Colonic mucosa (tissue), 4 donors: ENCODE data around the gene LIFR. TPM values are rescaled to one million over a fixed set of nuclear protein-coding genes. Genes with fewer than 3 reads are reported as not detected.

Experiments used
- DNase-seq: peaks from one replicate; pipeline ENCODE4 v3.0.0-alpha.2; 2020
- H3K27ac ChIP-seq: fragments of 200-600 bp; one replicate; pipeline ENCODE4 v1.8.0; 2021
- H3K27me3 ChIP-seq: fragments of 200-600 bp; one replicate; pipeline ENCODE4 v1.8.0; 2021
- H3K36me3 ChIP-seq: fragments of 200-600 bp; one replicate; pipeline ENCODE4 v1.8.0; 2021
- H3K4me1 ChIP-seq: fragments of 200-600 bp; one replicate; pipeline ENCODE4 v1.8.0; 2021; ENCODE audit warnings: mild to moderate bottlenecking
- H3K4me3 ChIP-seq: fragments of 200-600 bp; one replicate; pipeline ENCODE4 v1.8.0; 2021
- H3K9ac ChIP-seq, 2 donors: one replicate each; pipeline ENCODE4 v1.7.0; 2013; ENCODE audit warnings: control low read depth in 2 of 2, low read depth in 2 of 2, low read length in 2 of 2
- H3K9me3 ChIP-seq: fragments of 200-600 bp; one replicate; pipeline ENCODE4 v1.8.0; 2021
- CTCF ChIP-seq: fragments of 200-600 bp; IDR thresholded peaks from one replicate; pipeline ENCODE4 v1.8.0; 2022; ENCODE audit warnings: antibody characterized with exemption, mild to moderate bottlenecking
- intact Hi-C: fragments of 100-400 bp; cut with DNase I; formaldehyde crosslinking; loops from one replicate; pipeline ENCODE4 v1.14.1; 2022
- microRNA-seq: library from miRNA; unstranded; fragments of <30 nt; microRNA quantifications from one replicate; pipeline ENCODE4, GENCODE V29; 2019
- total RNA-seq, 2 donors: library from RNA; stranded (reverse); fragmentation: NEBNext Ultra II Directional in 1 of 2; extraction: Animal tissue kit (Norgen Biotek cat#: 25700) in 1 of 2; gene quantifications; one replicate each; pipeline ENCODE4 v1.2.1, GENCODE V29; 2021
- donor health status: healthy.
- donor health status: DM: no; HTN: no; CAD: no.
- donor health status: DM: no; HTN: no; CAD: no.

LIFR gene
- total RNA-seq, 2 donors from 2014 or later = 7.0 to 10.3 TPM

- no peaks in the 10 kb centered on the region for H3K4me1 ChIP-seq
- H3K27me3 ChIP-seq = no peaks in the 10 kb centered on the region
- no peak overlapping the region for H3K27ac ChIP-seq
- TF ChIP-seq CTCF = no peak
- H3K4me3 ChIP-seq = no peak overlapping the region
- DNase-seq = no peak
- no peaks in the 10 kb centered on the region for H3K9me3 ChIP-seq
- no peaks in the 10 kb centered on the region for H3K36me3 ChIP-seq
- intact Hi-C loops = no loop called here
- H3K9ac ChIP-seq = no peak overlapping the region
These were observed 129.2 kb downstream of the LIFR start for GRCh38 chr5:38426986-38427950.

GRCh38 chr5:38426490-38426889 is 130.0 kb downstream of the LIFR start:
- Histone ChIP-seq H3K9me3 (no peaks in the 10 kb centered on the region), H3K9ac (no peak overlapping the region), H3K27ac (no peak overlapping the region), H3K36me3 (no peaks in the 10 kb centered on the region), H3K27me3 (no peaks in the 10 kb centered on the region), H3K4me1 (no peaks in the 10 kb centered on the region), H3K4me3 (no peak overlapping the region)
- intact Hi-C loops = no loop called here
- no peak for DNase-seq
- no peak for TF ChIP-seq CTCF

Small RNA genes within 50 kb of the gene (microRNA-seq; reads per million reads assigned to microRNA genes)
- gene MIR3650 = not detected
